SK-N-SH (cell line): ENCODE measurements around the gene PDE4D. TPM values are rescaled to one million over a fixed set of nuclear protein-coding genes. Genes with fewer than 3 reads are reported as not detected.

Experiments used
- CTCF ChIA-PET: fragments of 300-600, 350-600 bp; formaldehyde crosslinking; extraction: SDS; loops from one replicate; lab custom pipeline; 2021; lab: Yijun Ruan, JAX
- POLR2A ChIA-PET: fragments of 350-600 bp; sonication (Branson Sonifier 250); formaldehyde crosslinking; extraction: SDS; loops from one replicate; lab custom pipeline; 2020; ENCODE audit warnings: antibody characterized with exemption, inconsistent platforms; lab: Yijun Ruan, JAX
- DNase-seq: peaks from one replicate; pipeline ENCODE4 v3.0.0; 2012
- H2AFZ ChIP-seq: fragments of 200-600 bp; sonication (generic); 2 replicates; pipeline ENCODE4 v1.8.1; 2016; ENCODE audit warnings: antibody characterized with exemption, mild to moderate bottlenecking, low read depth
- H3F3A ChIP-seq: fragments of 200-600 bp; sonication (generic); replicated peaks from 2 replicates; pipeline ENCODE3; 2016; ENCODE audit warnings: antibody characterized with exemption, mild to moderate bottlenecking; ENCODE audit not compliant: insufficient read depth
- H3K27ac ChIP-seq, 2 experiments: fragments of 200-500 bp in 1 of 2; fragments of 200-600 bp in 1 of 2; sonication (Bioruptor generic) in 1 of 2; sonication (generic), shearing (Covaris generic) in 1 of 2; 2 replicates each; pipeline versions ENCODE4 v1.5.1 to v1.6.1; 2014 to 2016; ENCODE audit warnings: low read depth in 2 of 2, inconsistent platforms in 1 of 2, low read length in 1 of 2, mild to moderate bottlenecking in 1 of 2, mixed read lengths in 1 of 2
- H3K27me3 ChIP-seq: fragments of 200-600 bp; sonication (generic), shearing (Covaris generic); 2 replicates; pipeline ENCODE4 v1.6.1; 2016; ENCODE audit warnings: mixed run types; ENCODE audit not compliant: insufficient read depth
- H3K36me3 ChIP-seq, 2 experiments: fragments of 200-500 bp in 1 of 2; fragments of 200-600 bp in 1 of 2; sonication (Bioruptor generic) in 1 of 2; sonication (generic) in 1 of 2; replicated peaks in 1 of 2; 2 replicates each; pipeline versions ENCODE3 to v1.5.1; 2014 to 2016; ENCODE audit warnings: low read length in 1 of 2, mild to moderate bottlenecking in 1 of 2; ENCODE audit not compliant: insufficient read depth in 2 of 2, control insufficient read depth in 1 of 2
- H3K4me1 ChIP-seq, 2 experiments: fragments of 200-500 bp in 1 of 2; fragments of 200-600 bp in 1 of 2; sonication (Bioruptor generic) in 1 of 2; sonication (generic), shearing (Covaris generic) in 1 of 2; 2 replicates each; pipeline versions ENCODE4 v1.5.1 to v1.6.1; 2014 to 2016; ENCODE audit warnings: low read depth in 1 of 2, low read length in 1 of 2, mixed run types in 1 of 2; ENCODE audit not compliant: insufficient read depth in 2 of 2, control insufficient read depth in 1 of 2
- H3K4me2 ChIP-seq: fragments of 200-600 bp; sonication (generic), shearing (Covaris generic); 2 replicates; pipeline ENCODE4 v1.6.1; 2017; ENCODE audit warnings: mixed run types
- H3K4me3 ChIP-seq, 2 experiments: fragments of 200-500 bp in 1 of 2; fragments of 200-600 bp in 1 of 2; sonication (Bioruptor generic) in 1 of 2; sonication (generic), shearing (Covaris generic) in 1 of 2; 2 replicates each; pipeline versions ENCODE4 v1.5.1 to v1.8.1; 2014 to 2016; ENCODE audit warnings: low read depth in 2 of 2, inconsistent platforms in 1 of 2, low read length in 1 of 2, mild to moderate bottlenecking in 1 of 2, mixed read lengths in 1 of 2, moderate library complexity in 1 of 2
- H3K79me2 ChIP-seq: fragments of 200-600 bp; sonication (generic); 2 replicates; pipeline ENCODE4 v1.8.1; 2017; ENCODE audit warnings: mild to moderate bottlenecking; ENCODE audit not compliant: insufficient read depth
- H3K9ac ChIP-seq: fragments of 200-600 bp; sonication (generic); 2 replicates; pipeline ENCODE4 v1.6.1; 2017; ENCODE audit warnings: mixed run types
- H3K9me2 ChIP-seq: fragments of 200-600 bp; sonication (generic); 2 replicates; pipeline ENCODE4 v1.6.1; 2017; ENCODE audit warnings: mixed run types
- H3K9me3 ChIP-seq: fragments of 200-600 bp; sonication (generic); 2 replicates; pipeline ENCODE4 v1.6.1; 2017; ENCODE audit warnings: mixed run types, mild to moderate bottlenecking, moderate library complexity
- H4K20me1 ChIP-seq: fragments of 200-600 bp; sonication (generic); 2 replicates; pipeline ENCODE4 v1.6.1; 2017; ENCODE audit warnings: mild to moderate bottlenecking, mixed run types; ENCODE audit not compliant: insufficient read depth
- CHD2 ChIP-seq: fragments of 150-350 bp; IDR thresholded peaks from 2 replicates; pipeline ENCODE4 v1.6.1; 2018; ENCODE audit warnings: low read length; ENCODE audit not compliant: partially characterized antibody
- CTCF ChIP-seq: fragments of 200-600 bp; sonication (generic); IDR thresholded peaks from 2 replicates; pipeline ENCODE4 v1.6.1; 2017; ENCODE audit warnings: antibody characterized with exemption, mild to moderate bottlenecking, moderate library complexity
- ELF1 ChIP-seq: IDR thresholded peaks from 2 replicates; pipeline ENCODE4 v1.4.0; 2012
- FOSL2 ChIP-seq: IDR thresholded peaks from 2 replicates; pipeline ENCODE4 v1.4.0; 2012; ENCODE audit warnings: low read depth, mild to moderate bottlenecking, moderate library complexity, borderline replicate concordance
- GATA2 ChIP-seq: sonication (generic); formaldehyde crosslinking; IDR thresholded peaks from 2 replicates; pipeline ENCODE4 v1.5.0; 2020; ENCODE audit warnings: mild to moderate bottlenecking, missing genetic modification reagents
- IRF3 ChIP-seq: fragments of 150-350 bp; IDR thresholded peaks from 2 replicates; pipeline ENCODE4 v1.6.1; 2016; ENCODE audit warnings: mild to moderate bottlenecking, low read depth, low read length
- MAX ChIP-seq: IDR thresholded peaks from 2 replicates; pipeline ENCODE4 v1.4.0; 2012; ENCODE audit warnings: low read depth
- NRF1 ChIP-seq: IDR thresholded peaks from 2 replicates; pipeline ENCODE4 v1.6.1; 2012; ENCODE audit warnings: low read depth, mild to moderate bottlenecking, low read length
- RCOR1 ChIP-seq: fragments of 150-350 bp; IDR thresholded peaks from 2 replicates; pipeline ENCODE4 v1.6.1; 2017; ENCODE audit warnings: antibody characterized with exemption, low read length
- RFX5 ChIP-seq: IDR thresholded peaks from 2 replicates; pipeline ENCODE4 v1.6.1; 2012; ENCODE audit warnings: mild to moderate bottlenecking, improper control_type of control experiment, low read length
- SIN3A ChIP-seq: IDR thresholded peaks from 2 replicates; pipeline ENCODE4 v1.6.1; 2012; ENCODE audit warnings: low read depth, mild to moderate bottlenecking, low read length, moderate library complexity, borderline replicate concordance
- SMC3 ChIP-seq: IDR thresholded peaks from 2 replicates; pipeline ENCODE4 v1.6.1; 2012; ENCODE audit warnings: low read depth, low read length, improper control_type of control experiment
- TAF1 ChIP-seq: IDR thresholded peaks from 2 replicates; pipeline ENCODE4 v1.6.1; 2012; ENCODE audit warnings: low read depth, mild to moderate bottlenecking, low read length, moderate library complexity, borderline replicate concordance
- TCF12 ChIP-seq: IDR thresholded peaks from 2 replicates; pipeline ENCODE4 v1.4.0; 2012
- USF2 ChIP-seq: fragments of 150-350 bp; IDR thresholded peaks from 2 replicates; pipeline ENCODE4 v1.6.1; 2017; ENCODE audit warnings: antibody characterized with exemption, low read length, low read depth, borderline replicate concordance
- ZBTB33 ChIP-seq: IDR thresholded peaks from 2 replicates; pipeline ENCODE4 v1.4.0; 2012; ENCODE audit warnings: low read depth, borderline replicate concordance
- WGBS: methylation state at CpG from one replicate; pipeline ENCODE4 v1.1.6; 2017; ENCODE audit warnings: low lambda C conversion rate; 5-methylcytosine and 5-hydroxymethylcytosine counted together
- polyA plus RNA-seq, 3 experiments: library from polyadenylated mRNA; depleted of rRNA; stranded (reverse); fragments of >200 nt; gene quantifications; 2 replicates each; pipeline ENCODE4 v1.2.3, GENCODE V29; 2012

The PDE4D gene
- polyA plus RNA-seq, 1 of the 3 experiments (the other 2 are of a cell fraction) = 2.4 TPM

- H3K4me1 ChIP-seq = no peaks in the 10 kb centered on the region; a peak in 1 of 4 replicates
- no peak for DNase-seq
- ChIA-PET POLR2A (no interaction called here), CTCF (interaction anchor here (1.4 kb wide), 1 partner anchor 21 kb away, joined by 3 read pairs; no protein-coding TSS in a partner anchor)
- H2AFZ ChIP-seq = no peak overlapping the region
- no peaks in the 10 kb centered on the region for H3K9me3 ChIP-seq
- no peaks in the 10 kb centered on the region for H3F3A ChIP-seq
- H3K36me3 ChIP-seq = no peaks in the 10 kb centered on the region
- H3K9me2 ChIP-seq = no peaks in the 10 kb centered on the region
- H3K79me2 ChIP-seq = no peaks in the 10 kb centered on the region
- no peak overlapping the region for H3K27ac ChIP-seq
- 90% methylated on average over 1 of the region's 1 CpG for WGBS
- no peaks in the 10 kb centered on the region for H4K20me1 ChIP-seq
- H3K4me2 ChIP-seq = no peak overlapping the region
- no peak for TF ChIP-seq RCOR1
- TF ChIP-seq FOSL2 = no peak
- no peak for TF ChIP-seq MAX
- TF ChIP-seq SIN3A = no peak
- no peak for TF ChIP-seq TCF12
- TF ChIP-seq SMC3 = no peak
- TF ChIP-seq ZBTB33 = no peak
- TF ChIP-seq CHD2 = no peak
- TF ChIP-seq IRF3 = no peak
- no peak for TF ChIP-seq TAF1
- TF ChIP-seq CTCF = no peak
- no peak for TF ChIP-seq RFX5
- TF ChIP-seq ELF1 = no peak
- H3K4me3 ChIP-seq = no peak overlapping the region
- no peak overlapping the region for H3K9ac ChIP-seq
- H3K27me3 ChIP-seq = no peaks in the 10 kb centered on the region
Observed at GRCh38 chr5:59346982-59347381, 546.5 kb downstream of the PDE4D start.

- Histone ChIP-seq H3K27ac (no peak overlapping the region), H3K4me1 (no peaks in the 10 kb centered on the region; a peak in 1 of 4 replicates), H3K9ac (no peak overlapping the region), H3K4me3 (no peak overlapping the region), H2AFZ (no peak overlapping the region), H3K27me3 (no peaks in the 10 kb centered on the region), H4K20me1 (no peaks in the 10 kb centered on the region), H3K79me2 (no peaks in the 10 kb centered on the region), H3K9me2 (no peaks in the 10 kb centered on the region), H3K9me3 (no peaks in the 10 kb centered on the region), H3K4me2 (no peak overlapping the region), H3F3A (no peaks in the 10 kb centered on the region), H3K36me3 (no peaks in the 10 kb centered on the region)
- ChIA-PET CTCF (interaction anchor here (1.4 kb wide), 1 partner anchor 21 kb away, joined by 3 read pairs; no protein-coding TSS in a partner anchor), POLR2A (no interaction called here)
- no peak for DNase-seq
- 84% methylated on average over 7 of the region's 7 CpGs for WGBS
- TF ChIP-seq NRF1 (no peak), CTCF (no peak), GATA2 (no peak), SIN3A (no peak), ZBTB33 (no peak), USF2 (no peak), TAF1 (no peak)
Observed at GRCh38 chr5:59346514-59346913, 547.0 kb downstream of the PDE4D start.
